Measurements from ENCODE around the gene FAM53A.
A peak's percentile ranks its signal among the peaks of the same experiment; 100 is the strongest.

Gene FAM53A

GRCh38 chr4:1625600-1626138 is 58.4 kb downstream of the FAM53A start:
- Histone ChIP-seq H3K4me3 (ENCODE audit: low read depth in 1 of 5, low read length in 5 of 5) (no peak overlapping the region), H3K4me1 (ENCODE audit: control insufficient read depth in 5 of 5, insufficient read depth in 5 of 5, low read length in 5 of 5) (peaks cover 0 to 3% (median 0%) of the 10 kb centered on the region in 5 donors), H3K36me3 (ENCODE audit: control insufficient read depth in 5 of 5, insufficient read depth in 5 of 5, low read length in 5 of 5) (no peaks in the 10 kb centered on the region), H3K9me3 (ENCODE audit: control insufficient read depth in 5 of 5, low read length in 5 of 5) (peaks cover 0 to 1% (median 0%) of the 10 kb centered on the region in 5 donors), H3K9ac (ENCODE audit: low read length in 5 of 5) (peak overlapping the region in 1 of 5 donors; percentile 17), H3K27me3 (ENCODE audit: control insufficient read depth in 5 of 5, insufficient read depth in 4 of 5, low read length in 5 of 5) (peaks cover 0 to 2% (median 0%) of the 10 kb centered on the region in 5 donors), H3K27ac (ENCODE audit: low read depth, low read length) (no peak overlapping the region)

GRCh38 chr4:1624519-1624910 is 59.6 kb downstream of the FAM53A start:
- Histone ChIP-seq H3K36me3 (ENCODE audit: control insufficient read depth in 5 of 5, insufficient read depth in 5 of 5, low read length in 5 of 5) (no peaks in the 10 kb centered on the region), H3K4me1 (ENCODE audit: control insufficient read depth in 5 of 5, insufficient read depth in 5 of 5, low read length in 5 of 5) (peaks cover 0 to 3% (median 0%) of the 10 kb centered on the region in 5 donors), H3K9ac (ENCODE audit: low read length in 5 of 5) (no peak overlapping the region), H3K4me3 (ENCODE audit: low read depth in 1 of 5, low read length in 5 of 5) (no peak overlapping the region), H3K9me3 (ENCODE audit: control insufficient read depth in 5 of 5, low read length in 5 of 5) (peaks cover 0 to 3% (median 0%) of the 10 kb centered on the region in 5 donors), H3K27ac (ENCODE audit: low read depth, low read length) (no peak overlapping the region), H3K27me3 (ENCODE audit: control insufficient read depth in 5 of 5, insufficient read depth in 4 of 5, low read length in 5 of 5) (peaks cover 0 to 2% (median 0%) of the 10 kb centered on the region in 5 donors)

GRCh38 chr4:1623821-1624518 is 60.1 kb downstream of the FAM53A start:
- H3K4me1 ChIP-seq (ENCODE audit: control insufficient read depth in 5 of 5, insufficient read depth in 5 of 5, low read length in 5 of 5): no peaks in the 10 kb centered on the region
- peaks cover 0 to 2% (median 0%) of the 10 kb centered on the region in 5 donors for H3K27me3 ChIP-seq (ENCODE audit: control insufficient read depth in 5 of 5, insufficient read depth in 4 of 5, low read length in 5 of 5)
- no peaks in the 10 kb centered on the region for H3K36me3 ChIP-seq (ENCODE audit: control insufficient read depth in 5 of 5, insufficient read depth in 5 of 5, low read length in 5 of 5)
- H3K4me3 ChIP-seq (ENCODE audit: low read depth in 1 of 5, low read length in 5 of 5): no peak overlapping the region
- no peak overlapping the region for H3K9ac ChIP-seq (ENCODE audit: low read length in 5 of 5)
- H3K27ac ChIP-seq (ENCODE audit: low read depth, low read length): no peak overlapping the region
- peaks cover 0 to 3% (median 0%) of the 10 kb centered on the region in 5 donors for H3K9me3 ChIP-seq (ENCODE audit: control insufficient read depth in 5 of 5, low read length in 5 of 5)

GRCh38 chr4:1623400-1623799 is 60.7 kb downstream of the FAM53A start:
- Histone ChIP-seq H3K27ac (ENCODE audit: low read depth, low read length) (no peak overlapping the region), H3K4me1 (ENCODE audit: control insufficient read depth in 5 of 5, insufficient read depth in 5 of 5, low read length in 5 of 5) (no peaks in the 10 kb centered on the region), H3K27me3 (ENCODE audit: control insufficient read depth in 5 of 5, insufficient read depth in 4 of 5, low read length in 5 of 5) (peaks cover 0 to 2% (median 0%) of the 10 kb centered on the region in 5 donors), H3K9ac (ENCODE audit: low read length in 5 of 5) (no peak overlapping the region), H3K9me3 (ENCODE audit: control insufficient read depth in 5 of 5, low read length in 5 of 5) (peaks cover 0 to 3% (median 0%) of the 10 kb centered on the region in 5 donors), H3K4me3 (ENCODE audit: low read depth in 1 of 5, low read length in 5 of 5) (no peak overlapping the region), H3K36me3 (ENCODE audit: control insufficient read depth in 5 of 5, insufficient read depth in 5 of 5, low read length in 5 of 5) (no peaks in the 10 kb centered on the region)

GRCh38 chr4:1622956-1623355 is 61.2 kb downstream of the FAM53A start:
- Histone ChIP-seq H3K27ac (ENCODE audit: low read depth, low read length) (no peak overlapping the region), H3K36me3 (ENCODE audit: control insufficient read depth in 5 of 5, insufficient read depth in 5 of 5, low read length in 5 of 5) (no peaks in the 10 kb centered on the region), H3K9ac (ENCODE audit: low read length in 5 of 5) (no peak overlapping the region), H3K9me3 (ENCODE audit: control insufficient read depth in 5 of 5, low read length in 5 of 5) (peaks cover 0 to 3% (median 1%) of the 10 kb centered on the region in 5 donors), H3K27me3 (ENCODE audit: control insufficient read depth in 5 of 5, insufficient read depth in 4 of 5, low read length in 5 of 5) (peaks cover 0 to 2% (median 0%) of the 10 kb centered on the region in 5 donors), H3K4me3 (ENCODE audit: low read depth in 1 of 5, low read length in 5 of 5) (no peak overlapping the region), H3K4me1 (ENCODE audit: control insufficient read depth in 5 of 5, insufficient read depth in 5 of 5, low read length in 5 of 5) (no peaks in the 10 kb centered on the region)

- Histone ChIP-seq H3K27me3 (ENCODE audit: control insufficient read depth in 5 of 5, insufficient read depth in 4 of 5, low read length in 5 of 5) (peaks cover 0 to 2% (median 0%) of the 10 kb centered on the region in 5 donors), H3K36me3 (ENCODE audit: control insufficient read depth in 5 of 5, insufficient read depth in 5 of 5, low read length in 5 of 5) (no peaks in the 10 kb centered on the region), H3K27ac (ENCODE audit: low read depth, low read length) (no peak overlapping the region), H3K4me3 (ENCODE audit: low read depth in 1 of 5, low read length in 5 of 5) (no peak overlapping the region), H3K4me1 (ENCODE audit: control insufficient read depth in 5 of 5, insufficient read depth in 5 of 5, low read length in 5 of 5) (no peaks in the 10 kb centered on the region), H3K9me3 (ENCODE audit: control insufficient read depth in 5 of 5, low read length in 5 of 5) (peaks cover 0 to 8% (median 7%) of the 10 kb centered on the region in 5 donors), H3K9ac (ENCODE audit: low read length in 5 of 5) (no peak overlapping the region)
Measured at GRCh38 chr4:1622238-1622637, 61.9 kb downstream of the FAM53A start.

GRCh38 chr4:1621526-1621925 is 62.6 kb downstream of the FAM53A start:
- H3K9me3 ChIP-seq (ENCODE audit: control insufficient read depth in 5 of 5, low read length in 5 of 5): peaks cover 0 to 8% (median 7%) of the 10 kb centered on the region in 5 donors

GRCh38 chr4:1619151-1619672 is 64.9 kb downstream of the FAM53A start:
- no peak overlapping the region for H3K4me3 ChIP-seq (ENCODE audit: low read depth in 1 of 5, low read length in 5 of 5)
- no peak overlapping the region for H3K9ac ChIP-seq (ENCODE audit: low read length in 5 of 5)
- no peaks in the 10 kb centered on the region for H3K36me3 ChIP-seq (ENCODE audit: control insufficient read depth in 5 of 5, insufficient read depth in 5 of 5, low read length in 5 of 5)
- H3K4me1 ChIP-seq (ENCODE audit: control insufficient read depth in 5 of 5, insufficient read depth in 5 of 5, low read length in 5 of 5): peaks cover 0 to 13% (median 9%) of the 10 kb centered on the region in 5 donors
- H3K27me3 ChIP-seq (ENCODE audit: control insufficient read depth in 5 of 5, insufficient read depth in 4 of 5, low read length in 5 of 5): peaks cover 0 to 2% (median 0%) of the 10 kb centered on the region in 5 donors
- H3K9me3 ChIP-seq (ENCODE audit: control insufficient read depth in 5 of 5, low read length in 5 of 5): peaks cover 0 to 8% (median 7%) of the 10 kb centered on the region in 5 donors
- no peak overlapping the region for H3K27ac ChIP-seq (ENCODE audit: low read depth, low read length)

More at GRCh38 chr4:1621526-1621925, 62.6 kb downstream of the FAM53A start:
- Histone ChIP-seq H3K27me3 (ENCODE audit: control insufficient read depth in 5 of 5, insufficient read depth in 4 of 5, low read length in 5 of 5) (peaks cover 0 to 2% (median 0%) of the 10 kb centered on the region in 5 donors), H3K36me3 (ENCODE audit: control insufficient read depth in 5 of 5, insufficient read depth in 5 of 5, low read length in 5 of 5) (no peaks in the 10 kb centered on the region), H3K4me1 (ENCODE audit: control insufficient read depth in 5 of 5, insufficient read depth in 5 of 5, low read length in 5 of 5) (peaks cover 0 to 4% (median 4%) of the 10 kb centered on the region in 5 donors), H3K27ac (ENCODE audit: low read depth, low read length) (no peak overlapping the region), H3K9ac (ENCODE audit: low read length in 5 of 5) (no peak overlapping the region), H3K4me3 (ENCODE audit: low read depth in 1 of 5, low read length in 5 of 5) (no peak overlapping the region)

- H3K9me3 ChIP-seq (ENCODE audit: control insufficient read depth in 5 of 5, low read length in 5 of 5): peaks cover 0 to 8% (median 7%) of the 10 kb centered on the region in 5 donors
- H3K36me3 ChIP-seq (ENCODE audit: control insufficient read depth in 5 of 5, insufficient read depth in 5 of 5, low read length in 5 of 5): no peaks in the 10 kb centered on the region
- no peak overlapping the region for H3K4me3 ChIP-seq (ENCODE audit: low read depth in 1 of 5, low read length in 5 of 5)
- H3K9ac ChIP-seq (ENCODE audit: low read length in 5 of 5): no peak overlapping the region
- peaks cover 0 to 2% (median 0%) of the 10 kb centered on the region in 5 donors for H3K27me3 ChIP-seq (ENCODE audit: control insufficient read depth in 5 of 5, insufficient read depth in 4 of 5, low read length in 5 of 5)
- peaks cover 0 to 13% (median 9%) of the 10 kb centered on the region in 5 donors for H3K4me1 ChIP-seq (ENCODE audit: control insufficient read depth in 5 of 5, insufficient read depth in 5 of 5, low read length in 5 of 5)
- H3K27ac ChIP-seq (ENCODE audit: low read depth, low read length): no peak overlapping the region
Measured at GRCh38 chr4:1618438-1618837, 65.7 kb downstream of the FAM53A start.

- no peak overlapping the region for H3K27ac ChIP-seq (ENCODE audit: low read depth, low read length)
- H3K9ac ChIP-seq (ENCODE audit: low read length in 5 of 5): no peak overlapping the region
- peak overlapping the region in 2 of 5 donors; percentile 7 to 13 for H3K4me3 ChIP-seq (ENCODE audit: low read depth in 1 of 5, low read length in 5 of 5)
- peaks cover 0 to under 1% (median 0%) of the 10 kb centered on the region in 5 donors for H3K27me3 ChIP-seq (ENCODE audit: control insufficient read depth in 5 of 5, insufficient read depth in 4 of 5, low read length in 5 of 5)
- H3K4me1 ChIP-seq (ENCODE audit: control insufficient read depth in 5 of 5, insufficient read depth in 5 of 5, low read length in 5 of 5): peaks cover 0 to 13% (median 9%) of the 10 kb centered on the region in 5 donors
- peaks cover 0 to 9% (median 7%) of the 10 kb centered on the region in 5 donors for H3K9me3 ChIP-seq (ENCODE audit: control insufficient read depth in 5 of 5, low read length in 5 of 5)
- no peaks in the 10 kb centered on the region for H3K36me3 ChIP-seq (ENCODE audit: control insufficient read depth in 5 of 5, insufficient read depth in 5 of 5, low read length in 5 of 5)
Measured at GRCh38 chr4:1616557-1616930, 67.6 kb downstream of the FAM53A start.
